BLaER1 (cell line): ENCODE results near the gene SULF2.
"Not testable (repeated sequence)": the region's sequence is repeated elsewhere in the genome, so short reads cannot be mapped to it uniquely, and the experiment has no call there.

Source experiments
- H3K27ac ChIP-seq: shearing (Covaris generic); formaldehyde crosslinking; 2 replicates; pipeline ENCODE4 v1.8.1; 2022
- H3K27me3 ChIP-seq: shearing (Covaris generic); formaldehyde crosslinking; 2 replicates; pipeline ENCODE4 v1.8.1; 2022
- H3K36me3 ChIP-seq: shearing (Covaris generic); formaldehyde crosslinking; 2 replicates; pipeline ENCODE4 v1.8.1; 2022
- H3K4me1 ChIP-seq: shearing (Covaris generic); formaldehyde crosslinking; 2 replicates; pipeline ENCODE4 v1.8.1; 2022
- H3K4me2 ChIP-seq: shearing (Covaris generic); formaldehyde crosslinking; 2 replicates; pipeline ENCODE4 v1.8.1; 2022
- H3K4me3 ChIP-seq: shearing (Covaris generic); formaldehyde crosslinking; 2 replicates; pipeline ENCODE4 v1.8.1; 2022
- H3K9ac ChIP-seq: shearing (Covaris generic); formaldehyde crosslinking; 2 replicates; pipeline ENCODE4 v1.8.1; 2022
- H3K9me3 ChIP-seq: shearing (Covaris generic); formaldehyde crosslinking; 2 replicates; pipeline ENCODE4 v1.8.1; 2022
- H4K20me1 ChIP-seq: shearing (Covaris generic); formaldehyde crosslinking; 2 replicates; pipeline ENCODE4 v1.8.1; 2022
- Cebpa-rat ChIP-seq: shearing (Covaris generic); IDR thresholded peaks from 2 replicates; pipeline ENCODE4 v1.8.1; 2022

SULF2 gene

GRCh38 chr20:47817573-47817972 lies 32.3 kb upstream of the SULF2 start:
- no peak for TF ChIP-seq Cebpa-rat
- no peak overlapping the region for H3K27ac ChIP-seq
- no peaks in the 10 kb centered on the region for H3K36me3 ChIP-seq
- no peak overlapping the region for H3K9ac ChIP-seq
- no peaks in the 10 kb centered on the region for H3K9me3 ChIP-seq
- H4K20me1 ChIP-seq: no peaks in the 10 kb centered on the region
- H3K4me3 ChIP-seq: no peak overlapping the region
- peak overlapping the region; percentile 68; the same call in 1 of the 2 replicates for H3K4me2 ChIP-seq
- peaks cover 34% of the 10 kb centered on the region for H3K4me1 ChIP-seq
- no peaks in the 10 kb centered on the region for H3K27me3 ChIP-seq

GRCh38 chr20:47816487-47817451 lies 31.5 kb upstream of the SULF2 start:
- H3K4me2 ChIP-seq: peak overlapping the region; percentile 68
- no peak for TF ChIP-seq Cebpa-rat
- H4K20me1 ChIP-seq: no peaks in the 10 kb centered on the region
- no peaks in the 10 kb centered on the region for H3K36me3 ChIP-seq
- H3K9me3 ChIP-seq: no peaks in the 10 kb centered on the region
- H3K27ac ChIP-seq: no peak overlapping the region
- H3K27me3 ChIP-seq: no peaks in the 10 kb centered on the region
- peaks cover 30% of the 10 kb centered on the region for H3K4me1 ChIP-seq
- H3K4me3 ChIP-seq: no peak overlapping the region
- no peak overlapping the region for H3K9ac ChIP-seq

DNA sequence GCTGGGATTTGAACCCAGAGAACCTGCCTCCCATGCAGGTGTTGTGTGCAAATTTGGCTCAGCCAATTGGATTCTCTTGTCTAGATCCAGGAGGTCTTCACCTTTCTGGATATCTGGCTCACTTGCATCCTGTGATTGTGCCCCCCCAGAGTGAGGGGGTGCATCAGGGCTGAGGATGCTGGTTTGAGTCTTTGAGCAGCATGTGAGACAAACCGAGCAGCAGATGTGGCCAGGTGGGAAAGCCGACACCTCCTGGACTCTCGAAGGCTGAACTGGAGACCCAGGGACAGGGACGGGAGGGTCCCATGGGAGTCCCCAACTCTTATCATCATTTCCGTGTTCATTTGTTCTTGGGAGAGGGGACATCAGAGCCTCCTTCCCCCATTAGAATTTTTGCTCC lies 30.6 kb upstream of the SULF2 start:
- Histone ChIP-seq H3K9me3 (no peaks in the 10 kb centered on the region), H3K27ac (no peak overlapping the region), H3K36me3 (no peaks in the 10 kb centered on the region), H3K4me3 (no peak overlapping the region), H3K9ac (no peak overlapping the region), H4K20me1 (no peaks in the 10 kb centered on the region), H3K4me1 (peaks cover 23% of the 10 kb centered on the region), H3K4me2 (peak overlapping the region; percentile 68; the same call in 1 of the 2 replicates), H3K27me3 (no peaks in the 10 kb centered on the region)
- TF ChIP-seq Cebpa-rat: no peak

DNA sequence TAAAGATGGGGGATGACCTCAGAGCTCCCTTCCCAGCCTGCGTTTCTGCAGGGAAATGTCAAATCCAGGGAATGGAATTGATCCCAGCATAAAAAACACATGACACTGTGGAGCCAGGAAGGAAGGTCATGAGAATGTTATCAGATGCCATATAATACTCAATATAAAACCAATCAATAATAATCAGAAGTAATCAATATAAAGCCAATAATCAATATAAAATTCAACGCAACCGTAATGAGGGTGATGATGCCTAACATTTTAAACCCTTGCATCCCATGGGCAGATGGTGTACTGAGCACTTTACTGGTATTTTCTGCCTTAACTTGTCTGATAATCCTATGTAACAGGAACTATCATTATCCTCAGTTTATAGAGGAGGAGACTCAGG lies 30.1 kb upstream of the SULF2 start:
- Histone ChIP-seq H3K27ac (no peak overlapping the region), H3K27me3 (no peaks in the 10 kb centered on the region), H3K4me2 (no peak overlapping the region), H3K9me3 (no peaks in the 10 kb centered on the region), H3K4me1 (peaks cover 23% of the 10 kb centered on the region), H3K9ac (no peak overlapping the region), H3K36me3 (no peaks in the 10 kb centered on the region), H4K20me1 (no peaks in the 10 kb centered on the region), H3K4me3 (no peak overlapping the region)
- no peak for TF ChIP-seq Cebpa-rat

DNA sequence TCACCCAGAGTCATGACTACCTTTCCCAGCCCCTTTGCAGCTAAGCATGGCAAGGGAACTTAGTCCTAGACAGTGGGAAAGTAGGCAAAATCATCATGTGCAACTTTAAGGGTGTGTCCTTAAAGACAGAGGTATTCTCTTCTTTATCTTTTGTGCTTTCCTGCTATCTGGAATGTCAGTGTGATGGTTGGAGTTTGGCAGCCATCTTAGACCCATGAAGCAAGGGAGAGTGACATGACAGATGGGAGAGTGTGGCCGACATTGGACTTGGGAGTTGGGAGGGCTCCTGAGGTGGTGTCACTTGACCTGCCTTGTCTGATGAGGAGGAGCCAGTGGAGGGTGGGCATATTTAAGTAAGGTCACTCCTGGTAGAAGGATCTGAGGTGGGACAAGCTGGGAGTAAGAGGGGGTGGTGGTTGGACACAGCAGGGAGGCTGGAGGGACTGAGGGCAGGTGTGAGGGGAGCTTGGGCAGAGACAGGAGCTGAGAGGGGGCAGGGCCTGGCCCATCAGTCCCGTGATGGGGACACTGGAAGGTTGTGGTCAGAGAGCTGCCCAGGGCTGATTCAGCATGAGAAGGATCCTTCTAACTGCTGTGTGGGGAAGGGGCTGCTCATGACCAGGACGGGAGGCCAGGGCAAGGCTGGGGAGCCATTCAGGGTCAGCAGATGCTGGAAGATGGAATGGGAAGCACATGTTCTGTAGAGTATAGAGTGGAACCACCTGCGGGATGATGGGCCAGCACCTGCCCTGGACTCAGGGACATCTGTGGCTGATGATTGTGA lies 29.5 kb upstream of the SULF2 start:
- Histone ChIP-seq H3K27me3 (no peaks in the 10 kb centered on the region), H3K4me1 (peaks cover 23% of the 10 kb centered on the region), H3K36me3 (no peaks in the 10 kb centered on the region), H3K9me3 (no peaks in the 10 kb centered on the region), H4K20me1 (no peaks in the 10 kb centered on the region), H3K4me2 (no peak overlapping the region), H3K4me3 (no peak overlapping the region), H3K9ac (no peak overlapping the region), H3K27ac (no peak overlapping the region)
- TF ChIP-seq Cebpa-rat: no peak

DNA sequence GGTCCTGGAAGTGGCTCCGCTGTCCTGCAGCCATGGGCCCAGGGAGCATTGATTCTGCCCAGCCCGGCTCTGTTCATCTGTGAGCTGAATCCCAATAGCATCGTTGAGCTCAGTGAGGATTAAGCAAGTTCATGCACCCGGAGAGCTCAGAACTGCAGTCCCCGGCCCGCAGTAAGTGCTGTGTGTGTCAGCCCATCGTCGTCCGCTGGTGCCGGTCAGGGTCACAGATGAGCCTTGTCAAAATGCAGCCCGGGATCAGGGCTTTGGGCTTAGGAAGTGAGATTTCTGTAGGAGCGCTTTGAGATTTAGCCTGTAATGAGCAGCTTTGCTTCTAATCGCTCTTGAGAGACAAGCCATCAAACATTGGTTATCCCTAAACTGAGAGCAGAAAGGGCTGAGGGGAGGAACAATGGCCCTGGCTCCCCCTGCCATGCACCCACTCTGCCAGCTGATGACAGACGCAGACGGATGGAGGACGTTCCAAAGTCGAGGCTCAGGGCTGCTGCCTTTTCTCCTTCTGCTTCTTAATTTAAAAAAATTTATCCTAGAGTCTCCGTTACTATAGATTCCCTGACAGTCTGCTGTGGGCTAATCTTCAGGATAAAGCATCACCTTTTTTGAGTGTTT lies 25.6 kb upstream of the SULF2 start:
- H3K4me2 ChIP-seq: no peak overlapping the region
- H3K9ac ChIP-seq: no peak overlapping the region
- H3K9me3 ChIP-seq: no peaks in the 10 kb centered on the region
- peaks cover 2% of the 10 kb centered on the region for H3K4me1 ChIP-seq
- H3K27me3 ChIP-seq: no peaks in the 10 kb centered on the region
- no peak for TF ChIP-seq Cebpa-rat
- no peak overlapping the region for H3K4me3 ChIP-seq
- H3K36me3 ChIP-seq: no peaks in the 10 kb centered on the region
- no peaks in the 10 kb centered on the region for H4K20me1 ChIP-seq
- no peak overlapping the region for H3K27ac ChIP-seq

DNA sequence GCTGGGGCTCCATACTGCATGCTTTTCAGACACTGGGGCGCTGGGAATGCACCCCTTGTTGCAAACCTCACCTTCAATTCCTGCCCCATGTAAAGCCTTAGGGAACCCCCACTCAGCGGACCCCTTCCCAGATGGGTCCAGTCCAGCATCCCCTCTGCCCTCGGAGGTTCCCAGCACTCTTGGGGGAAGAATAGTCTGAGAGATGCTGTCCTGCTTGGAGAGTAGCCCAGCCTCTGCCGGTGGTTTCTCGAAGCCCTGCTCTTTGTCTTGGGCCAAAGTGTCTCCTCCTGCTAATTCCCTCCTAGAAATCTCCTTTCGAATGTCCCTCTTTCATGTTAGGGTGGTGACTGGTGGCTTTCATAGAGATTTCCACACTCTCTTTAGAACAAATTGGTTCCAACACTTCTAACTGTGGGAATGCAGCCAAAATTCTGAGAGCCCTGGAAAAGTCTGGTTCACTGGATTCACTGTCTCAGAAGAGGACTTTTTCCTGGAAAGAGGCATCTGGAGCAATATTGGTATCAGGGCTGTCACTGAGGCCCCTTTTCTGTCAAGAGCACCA lies 24.9 kb upstream of the SULF2 start:
- H3K4me1 ChIP-seq: no peaks in the 10 kb centered on the region
- no peak overlapping the region for H3K9ac ChIP-seq
- H3K4me3 ChIP-seq: no peak overlapping the region
- no peaks in the 10 kb centered on the region for H3K36me3 ChIP-seq
- no peaks in the 10 kb centered on the region for H3K9me3 ChIP-seq
- no peaks in the 10 kb centered on the region for H4K20me1 ChIP-seq
- TF ChIP-seq Cebpa-rat: no peak
- H3K4me2 ChIP-seq: no peak overlapping the region
- H3K27me3 ChIP-seq: no peaks in the 10 kb centered on the region
- H3K27ac ChIP-seq: no peak overlapping the region

DNA sequence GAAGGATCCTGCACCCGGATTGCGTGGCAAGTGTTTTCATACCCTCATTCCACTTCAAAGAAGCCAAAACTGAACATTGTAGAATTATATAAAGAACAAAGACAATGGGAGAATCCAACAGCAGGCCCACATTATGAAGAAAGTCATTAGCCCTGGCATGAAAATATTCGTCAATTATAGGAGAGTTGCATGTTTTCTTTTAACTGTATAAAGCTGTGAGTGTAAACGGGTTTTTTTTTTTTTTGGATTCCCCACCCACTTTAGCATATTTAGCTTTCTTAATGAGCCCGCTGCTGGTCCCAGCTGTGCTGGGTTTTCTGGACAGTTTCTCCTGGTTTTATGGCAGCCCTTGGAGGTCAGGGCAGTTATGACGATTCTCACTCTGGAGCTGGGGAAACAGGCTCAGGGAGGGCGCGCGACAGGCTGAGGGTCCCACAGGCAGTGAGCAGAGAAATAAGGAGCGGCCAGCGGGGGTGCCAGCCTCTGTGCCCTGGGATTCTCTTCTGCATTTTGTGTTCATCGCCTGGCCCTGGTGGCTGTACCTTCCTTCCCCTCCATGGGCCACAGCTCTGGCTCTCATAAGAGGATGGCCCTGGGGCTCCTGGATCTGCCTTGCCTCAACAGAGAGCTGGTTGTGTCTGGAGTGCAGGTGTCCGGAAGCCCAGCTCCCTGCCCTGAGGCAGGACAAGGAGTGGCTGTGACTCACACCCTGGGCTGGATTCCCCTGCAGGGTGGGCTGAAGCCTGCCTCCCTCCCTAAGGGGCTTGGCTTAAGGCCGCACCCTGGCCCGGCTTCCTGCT lies 24.1 kb upstream of the SULF2 start:
- Histone ChIP-seq H3K9ac (no peak overlapping the region), H3K36me3 (no peaks in the 10 kb centered on the region), H3K27me3 (no peaks in the 10 kb centered on the region), H3K4me3 (no peak overlapping the region), H4K20me1 (no peaks in the 10 kb centered on the region), H3K27ac (no peak overlapping the region), H3K4me2 (no peak overlapping the region), H3K9me3 (no peaks in the 10 kb centered on the region), H3K4me1 (no peaks in the 10 kb centered on the region)
- no peak for TF ChIP-seq Cebpa-rat

GRCh38 chr20:47805951-47806350 lies 20.7 kb upstream of the SULF2 start:
- Histone ChIP-seq H4K20me1 (no peaks in the 10 kb centered on the region), H3K36me3 (no peaks in the 10 kb centered on the region), H3K4me1 (no peaks in the 10 kb centered on the region), H3K27ac (no peak overlapping the region), H3K27me3 (no peaks in the 10 kb centered on the region), H3K9me3 (no peaks in the 10 kb centered on the region), H3K9ac (no peak overlapping the region), H3K4me2 (no peak overlapping the region), H3K4me3 (no peak overlapping the region)
- no peak for TF ChIP-seq Cebpa-rat

- H3K9ac ChIP-seq, H3K9me3 ChIP-seq, H3K4me2 ChIP-seq, H3K4me1 ChIP-seq, H4K20me1 ChIP-seq, H3K27me3 ChIP-seq, H3K36me3 ChIP-seq, H3K27ac ChIP-seq, H3K4me3 ChIP-seq: not testable (repeated sequence)
These were observed 19.7 kb upstream of the SULF2 start for GRCh38 chr20:47804972-47805371.

GRCh38 chr20:47804224-47804825 lies 19.0 kb upstream of the SULF2 start:
- H3K27ac ChIP-seq, H3K36me3 ChIP-seq, H4K20me1 ChIP-seq, H3K9me3 ChIP-seq, H3K4me2 ChIP-seq, H3K9ac ChIP-seq, H3K4me1 ChIP-seq, H3K4me3 ChIP-seq, H3K27me3 ChIP-seq: not testable (repeated sequence)
